RWPE1 (cell line): Measurements from ENCODE around the gene RNU1-1.
"Not testable (repeated sequence)": the region's sequence is repeated elsewhere in the genome, so short reads cannot be mapped to it uniquely, and the experiment has no call there.

ENCODE experiments used
- CTCF ChIA-PET: fragments of 350-600 bp; sonication (Branson Sonifier 250); formaldehyde crosslinking; extraction: SDS; loops from one replicate; lab custom pipeline; 2021; lab: Yijun Ruan, JAX
- POLR2A ChIA-PET: fragments of 400-600 bp; formaldehyde crosslinking; extraction: SDS; loops from one replicate; lab custom pipeline; 2020; ENCODE audit warnings: antibody characterized with exemption; ENCODE audit not compliant: low non-redundant PET; lab: Yijun Ruan, JAX
- DNase-seq: peaks from one replicate; pipeline ENCODE4 v3.0.0; 2012; ENCODE audit warnings: low spot score
- H3K27ac ChIP-seq: fragments of 450-650 bp; 2 replicates; pipeline ENCODE4 v1.5.1; 2017
- CTCF ChIP-seq: fragments of 450-650 bp; conservative IDR thresholded peaks from 2 replicates; pipeline ENCODE4 v1.5.1; 2017; ENCODE audit warnings: low read depth, mild to moderate bottlenecking

The RNU1-1 gene

GRCh38 chr1:16534239-16534828, 20.2 kb upstream of the RNU1-1 start:
- DNase-seq, CTCF ChIA-PET, POLR2A ChIA-PET, H3K27ac ChIP-seq: not testable (repeated sequence)

GRCh38 chr1:16532235-16532991, 18.3 kb upstream of the RNU1-1 start:
- POLR2A ChIA-PET, DNase-seq, CTCF ChIA-PET, H3K27ac ChIP-seq: not testable (repeated sequence)

- H3K27ac ChIP-seq, CTCF ChIA-PET, POLR2A ChIA-PET, DNase-seq: not testable (repeated sequence)
Measured at GRCh38 chr1:16528338-16528737, 14.3 kb upstream of the RNU1-1 start.

- POLR2A ChIA-PET, H3K27ac ChIP-seq, DNase-seq: not testable (repeated sequence)
- CTCF ChIA-PET = interaction anchor here (0.6 kb wide), 1 partner anchor 779 kb away, joined by 3 read pairs; no protein-coding TSS in a partner anchor
Measured at GRCh38 chr1:16525769-16526168, 11.7 kb upstream of the RNU1-1 start.

- POLR2A ChIA-PET, H3K27ac ChIP-seq, CTCF ChIA-PET, DNase-seq: not testable (repeated sequence)
Measured at GRCh38 chr1:16521679-16522078, 7.6 kb upstream of the RNU1-1 start.

- H3K27ac ChIP-seq = no peak overlapping the region
- DNase-seq = no peak
- ChIA-PET POLR2A (no interaction called here), CTCF (no interaction called here)
- no peak for TF ChIP-seq CTCF
Measured at GRCh38 chr1:16521288-16521583, 7.2 kb upstream of the RNU1-1 start.

- POLR2A ChIA-PET, CTCF ChIA-PET, DNase-seq, H3K27ac ChIP-seq: not testable (repeated sequence)
Measured at GRCh38 chr1:16520435-16521287, 6.6 kb upstream of the RNU1-1 start.

GRCh38 chr1:16519255-16519951, 5.3 kb upstream of the RNU1-1 start:
- DNase-seq, POLR2A ChIA-PET, H3K27ac ChIP-seq, CTCF ChIA-PET: not testable (repeated sequence)

GRCh38 chr1:16518913-16519254, 4.8 kb upstream of the RNU1-1 start:
- H3K27ac ChIP-seq, CTCF ChIA-PET, DNase-seq, POLR2A ChIA-PET: not testable (repeated sequence)

GRCh38 chr1:16516694-16517410, 2.8 kb upstream of the RNU1-1 start:
- DNase-seq, CTCF ChIA-PET, POLR2A ChIA-PET, H3K27ac ChIP-seq: not testable (repeated sequence)

GRCh38 chr1:16513412-16514106, 526 bp downstream of the RNU1-1 start:
- DNase-seq = peak; percentile 54
- H3K27ac ChIP-seq, CTCF ChIA-PET, POLR2A ChIA-PET: not testable (repeated sequence)

- DNase-seq, H3K27ac ChIP-seq, CTCF ChIA-PET, POLR2A ChIA-PET: not testable (repeated sequence)
Measured at GRCh38 chr1:16512624-16513411, 1.3 kb downstream of the RNU1-1 start.

GRCh38 chr1:16511926-16512325, 2.2 kb downstream of the RNU1-1 start:
- DNase-seq, CTCF ChIA-PET, H3K27ac ChIP-seq, POLR2A ChIA-PET: not testable (repeated sequence)
